Measurements from ENCODE around the gene STX8.

GRCh38 chr17:9291912-9292560 is 283.6 kb downstream of the STX8 start:
- TF ChIP-seq CTCF (IDR thresholded peaks at IDR 0.05) (peak; percentile 47 to 88 (median 68)), POLR2AphosphoS5 (IDR thresholded peaks at IDR 0.05) (no peak), POLR2A (IDR thresholded peaks at IDR 0.05) (no peak)

Data from prostate gland (tissue), 2 donors.